BLaER1 treated with 17β-estradiol and CSF1 and Interleukin-3, amounts not matched to agents 10 nM and 100 nM (cell line): ENCODE measurements around the gene CETN1.

ENCODE experiments used
- H3K27ac ChIP-seq, 11 experiments: shearing (Covaris generic); formaldehyde crosslinking; 2 replicates each; pipeline ENCODE4 v1.8.1; 2022
- H3K27me3 ChIP-seq, 11 experiments: shearing (Covaris generic); formaldehyde crosslinking; 2 replicates each; pipeline ENCODE4 v1.8.1; 2022
- H3K36me3 ChIP-seq, 11 experiments: shearing (Covaris generic); formaldehyde crosslinking; 2 replicates each; pipeline ENCODE4 v1.8.1; 2022
- H3K4me1 ChIP-seq, 10 experiments: shearing (Covaris generic); formaldehyde crosslinking; 2 replicates each; pipeline ENCODE4 v1.8.1; 2022
- H3K4me2 ChIP-seq, 11 experiments: shearing (Covaris generic); formaldehyde crosslinking; 2 replicates each; pipeline ENCODE4 v1.8.1; 2022
- H3K4me3 ChIP-seq, 10 experiments: shearing (Covaris generic); formaldehyde crosslinking; 2 replicates each; pipeline ENCODE4 v1.8.1; 2022
- H3K9ac ChIP-seq, 11 experiments: shearing (Covaris generic); formaldehyde crosslinking; 2 replicates each; pipeline ENCODE4 v1.8.1; 2022
- H3K9me3 ChIP-seq, 11 experiments: shearing (Covaris generic); formaldehyde crosslinking; replicated peaks in 1 of 11; 2 replicates each; pipeline ENCODE4 v1.8.1; 2022
- H4K20me1 ChIP-seq, 11 experiments: shearing (Covaris generic); formaldehyde crosslinking; 2 replicates each; pipeline ENCODE4 v1.8.1; 2022
- Cebpa-rat ChIP-seq, 11 experiments: shearing (Covaris generic); IDR thresholded peaks; 2 replicates each; pipeline ENCODE4 v1.8.1; 2022

The CETN1 gene

GRCh38 chr18:564708-565561 is 15.2 kb upstream of the CETN1 start:
- no peaks in the 10 kb centered on the region for H3K27me3 ChIP-seq
- TF ChIP-seq Cebpa-rat (IDR thresholded peaks at IDR 0.05) = no peak
- H3K4me1 ChIP-seq = peaks cover 0 to 15% (median under 1%) of the 10 kb centered on the region in 10 experiments; a peak in 7 of 20 replicates
- H3K4me3 ChIP-seq = no peak overlapping the region
- H3K9me3 ChIP-seq = no peaks in the 10 kb centered on the region
- H3K4me2 ChIP-seq = peak overlapping the region in 2 of 11 experiments; percentile 54 to 60; a peak in 4 of 22 replicates
- no peak overlapping the region for H3K27ac ChIP-seq
- H3K9ac ChIP-seq = no peak overlapping the region
- H3K36me3 ChIP-seq = no peaks in the 10 kb centered on the region
- no peaks in the 10 kb centered on the region for H4K20me1 ChIP-seq

- no peaks in the 10 kb centered on the region for H3K9me3 ChIP-seq
- H3K9ac ChIP-seq = no peak overlapping the region
- H3K4me1 ChIP-seq = peaks cover 0 to 15% (median 3%) of the 10 kb centered on the region in 10 experiments; a peak in 8 of 20 replicates
- H3K36me3 ChIP-seq = no peaks in the 10 kb centered on the region
- H3K27ac ChIP-seq = no peak overlapping the region
- peak overlapping the region in 2 of 11 experiments; percentile 54 to 60; a peak in 4 of 22 replicates for H3K4me2 ChIP-seq
- H4K20me1 ChIP-seq = no peaks in the 10 kb centered on the region
- H3K27me3 ChIP-seq = no peaks in the 10 kb centered on the region
- no peak overlapping the region for H3K4me3 ChIP-seq
- TF ChIP-seq Cebpa-rat (IDR thresholded peaks at IDR 0.05) = no peak
Observed at GRCh38 chr18:565562-566061, 14.6 kb upstream of the CETN1 start.

GRCh38 chr18:567122-567521 is 13.1 kb upstream of the CETN1 start:
- Histone ChIP-seq H3K9me3 (no peaks in the 10 kb centered on the region), H3K27me3 (no peaks in the 10 kb centered on the region), H3K4me1 (peaks cover 0 to 15% (median 3%) of the 10 kb centered on the region in 10 experiments; a peak in 8 of 20 replicates), H3K36me3 (no peaks in the 10 kb centered on the region), H3K27ac (no peak overlapping the region), H3K9ac (no peak overlapping the region), H4K20me1 (no peaks in the 10 kb centered on the region), H3K4me2 (no peak overlapping the region), H3K4me3 (no peak overlapping the region)
- no peak for TF ChIP-seq Cebpa-rat (IDR thresholded peaks at IDR 0.05)

GRCh38 chr18:568731-569130 is 11.4 kb upstream of the CETN1 start:
- H3K27ac ChIP-seq = no peak overlapping the region
- H4K20me1 ChIP-seq = no peaks in the 10 kb centered on the region
- no peaks in the 10 kb centered on the region for H3K36me3 ChIP-seq
- H3K27me3 ChIP-seq = no peaks in the 10 kb centered on the region
- no peak overlapping the region for H3K4me3 ChIP-seq
- TF ChIP-seq Cebpa-rat (IDR thresholded peaks at IDR 0.05) = no peak
- H3K9ac ChIP-seq = no peak overlapping the region
- H3K4me2 ChIP-seq = no peak overlapping the region
- peaks cover 0 to 15% (median 3%) of the 10 kb centered on the region in 10 experiments; a peak in 8 of 20 replicates for H3K4me1 ChIP-seq
- H3K9me3 ChIP-seq = no peaks in the 10 kb centered on the region

GRCh38 chr18:570256-570655 is 9.9 kb upstream of the CETN1 start:
- peak overlapping the region in 2 of 11 experiments; percentile 27 to 41; a peak in 2 of 22 replicates for H3K4me2 ChIP-seq
- H3K27ac ChIP-seq = no peak overlapping the region

GRCh38 chr18:570697-571096 is 9.5 kb upstream of the CETN1 start:
- Histone ChIP-seq H3K36me3 (no peaks in the 10 kb centered on the region), H4K20me1 (no peaks in the 10 kb centered on the region), H3K27me3 (no peaks in the 10 kb centered on the region), H3K4me3 (no peak overlapping the region), H3K27ac (no peak overlapping the region), H3K4me1 (peaks cover 0 to 8% (median 0%) of the 10 kb centered on the region in 10 experiments; a peak in 5 of 20 replicates), H3K4me2 (peak overlapping the region in 1 of 11 experiments; percentile 27; a peak in 1 of 22 replicates), H3K9me3 (no peaks in the 10 kb centered on the region), H3K9ac (no peak overlapping the region)
- TF ChIP-seq Cebpa-rat (IDR thresholded peaks at IDR 0.05) = no peak

More at GRCh38 chr18:570256-570655, 9.9 kb upstream of the CETN1 start:
- peaks cover 0 to 8% (median 2%) of the 10 kb centered on the region in 10 experiments; a peak in 8 of 20 replicates for H3K4me1 ChIP-seq
- no peak overlapping the region for H3K9ac ChIP-seq
- no peaks in the 10 kb centered on the region for H3K36me3 ChIP-seq
- no peak for TF ChIP-seq Cebpa-rat (IDR thresholded peaks at IDR 0.05)
- no peaks in the 10 kb centered on the region for H4K20me1 ChIP-seq
- no peaks in the 10 kb centered on the region for H3K27me3 ChIP-seq
- H3K4me3 ChIP-seq = no peak overlapping the region
- H3K9me3 ChIP-seq = no peaks in the 10 kb centered on the region

- H4K20me1 ChIP-seq = no peaks in the 10 kb centered on the region
- H3K36me3 ChIP-seq = no peaks in the 10 kb centered on the region
- peaks cover 0 to 13% (median 0%) of the 10 kb centered on the region in 10 experiments; a peak in 4 of 20 replicates for H3K4me1 ChIP-seq
- H3K27me3 ChIP-seq = no peaks in the 10 kb centered on the region
- no peak overlapping the region for H3K4me3 ChIP-seq
- H3K4me2 ChIP-seq = no peak overlapping the region
- TF ChIP-seq Cebpa-rat (IDR thresholded peaks at IDR 0.05) = no peak
- H3K9me3 ChIP-seq = peaks cover 0 to 9% (median 0%) of the 10 kb centered on the region in 11 experiments; a peak in 6 of 22 replicates
- no peak overlapping the region for H3K27ac ChIP-seq
- no peak overlapping the region for H3K9ac ChIP-seq
Observed at GRCh38 chr18:572091-572830, 7.9 kb upstream of the CETN1 start.

GRCh38 chr18:572831-573289 is 7.3 kb upstream of the CETN1 start:
- no peak overlapping the region for H3K27ac ChIP-seq
- peaks cover 0 to 13% (median 0%) of the 10 kb centered on the region in 10 experiments; a peak in 4 of 20 replicates for H3K4me1 ChIP-seq
- no peak for TF ChIP-seq Cebpa-rat (IDR thresholded peaks at IDR 0.05)
- no peaks in the 10 kb centered on the region for H3K27me3 ChIP-seq
- H4K20me1 ChIP-seq = no peaks in the 10 kb centered on the region
- peaks cover 0 to 9% (median 0%) of the 10 kb centered on the region in 11 experiments; a peak in 6 of 22 replicates for H3K9me3 ChIP-seq
- H3K36me3 ChIP-seq = no peaks in the 10 kb centered on the region
- no peak overlapping the region for H3K4me2 ChIP-seq
- no peak overlapping the region for H3K9ac ChIP-seq
- H3K4me3 ChIP-seq = no peak overlapping the region

DNA sequence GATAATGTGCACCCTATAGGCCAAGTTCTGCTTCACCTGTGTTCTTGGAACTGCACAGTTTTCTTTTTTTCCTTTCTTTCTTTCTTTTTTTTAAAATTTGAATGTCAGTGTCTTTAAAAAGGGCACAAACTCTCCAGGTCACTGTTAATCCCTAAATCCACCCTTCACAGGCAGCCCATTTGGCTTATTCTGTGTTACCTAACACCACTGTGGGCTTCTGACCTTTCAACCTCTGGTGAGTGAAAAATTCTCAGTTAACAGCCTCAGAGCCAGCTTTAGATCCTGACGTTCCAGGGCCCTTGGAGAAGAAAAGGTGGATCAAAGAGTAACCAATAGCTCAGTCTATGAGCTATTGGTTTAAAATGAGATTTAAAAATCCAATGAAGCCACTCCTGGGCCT is 6.8 kb upstream of the CETN1 start:
- no peaks in the 10 kb centered on the region for H3K36me3 ChIP-seq
- H3K9me3 ChIP-seq = peaks cover 0 to 9% (median 0%) of the 10 kb centered on the region in 11 experiments; a peak in 6 of 22 replicates
- no peaks in the 10 kb centered on the region for H3K27me3 ChIP-seq
- H3K4me3 ChIP-seq = no peak overlapping the region
- no peak for TF ChIP-seq Cebpa-rat (IDR thresholded peaks at IDR 0.05)
- peaks cover 0 to 13% (median 0%) of the 10 kb centered on the region in 10 experiments; a peak in 4 of 20 replicates for H3K4me1 ChIP-seq
- no peak overlapping the region for H3K27ac ChIP-seq
- H3K9ac ChIP-seq = no peak overlapping the region
- H4K20me1 ChIP-seq = no peaks in the 10 kb centered on the region
- H3K4me2 ChIP-seq = no peak overlapping the region
